Activated CD4-positive, alpha-beta T cell treated with anti-CD3 and anti-CD28 coated beads, Interleukin-2, amount 10 ng/mL, durations not matched to agents 24 days and 14 days (primary cell): ENCODE measurements around the gene NUP93. TPM values are rescaled to one million over a fixed set of nuclear protein-coding genes. Genes with fewer than 3 reads are reported as not detected.
"Not testable (repeated sequence)": the region's sequence is repeated elsewhere in the genome, so short reads cannot be mapped to it uniquely, and the experiment has no call there.

ENCODE experiments used
- DNase-seq: peaks from one replicate; pipeline ENCODE4 v3.0.0; 2022
- H3K27ac Mint-ChIP-seq: one replicate; pipeline ENCODE4 v1.8.0; 2022; ENCODE audit warnings: mild to moderate bottlenecking, mixed read lengths
- H3K27me3 Mint-ChIP-seq: one replicate; pipeline ENCODE4 v1.8.0; 2022; ENCODE audit warnings: mixed read lengths
- H3K36me3 Mint-ChIP-seq: one replicate; pipeline ENCODE4 v1.8.0; 2022; ENCODE audit warnings: low read depth, mild to moderate bottlenecking, mixed read lengths
- H3K4me1 Mint-ChIP-seq: one replicate; pipeline ENCODE4 v1.8.0; 2021; ENCODE audit warnings: mixed read lengths
- H3K4me3 Mint-ChIP-seq: one replicate; pipeline ENCODE4 v1.8.0; 2022; ENCODE audit warnings: mild to moderate bottlenecking, moderate library complexity, mixed read lengths
- H3K9me3 Mint-ChIP-seq: one replicate; pipeline ENCODE4 v1.8.0; 2021; ENCODE audit warnings: mixed read lengths
- intact Hi-C: fragments of 100-400 bp; cut with micrococcal nuclease; formaldehyde crosslinking; loops from one replicate; pipeline ENCODE4 v1.15.1; 2023
- total RNA-seq: library from RNA; stranded (reverse); gene quantifications from 2 replicates; pipeline ENCODE4 v1.2.3, GENCODE V29; 2022

The NUP93 gene
- total RNA-seq, 1 donor from 2014 or later: 168 TPM

- DNase-seq: no peak
- no peak overlapping the region for H3K4me3 Mint-ChIP-seq
- H3K9me3 Mint-ChIP-seq: no peaks in the 10 kb centered on the region
- no peaks in the 10 kb centered on the region for H3K36me3 Mint-ChIP-seq
- intact Hi-C loops: no loop called here
- no peaks in the 10 kb centered on the region for H3K27me3 Mint-ChIP-seq
- no peak overlapping the region for H3K27ac Mint-ChIP-seq
- no peaks in the 10 kb centered on the region for H3K4me1 Mint-ChIP-seq
Observed at GRCh38 chr16:56878282-56878854, 148.4 kb downstream of the NUP93 start.

- H3K27me3 Mint-ChIP-seq: no peaks in the 10 kb centered on the region
- H3K9me3 Mint-ChIP-seq: no peaks in the 10 kb centered on the region
- no peak for DNase-seq
- no peak overlapping the region for H3K27ac Mint-ChIP-seq
- no peaks in the 10 kb centered on the region for H3K4me1 Mint-ChIP-seq
- no peak overlapping the region for H3K4me3 Mint-ChIP-seq
- no peaks in the 10 kb centered on the region for H3K36me3 Mint-ChIP-seq
- intact Hi-C loops: no loop called here
Observed at GRCh38 chr16:56879276-56879675, 149.3 kb downstream of the NUP93 start.

GRCh38 chr16:56880176-56880575 lies 150.2 kb downstream of the NUP93 start:
- H3K4me3 Mint-ChIP-seq: no peak overlapping the region
- no peaks in the 10 kb centered on the region for H3K9me3 Mint-ChIP-seq
- H3K27me3 Mint-ChIP-seq: no peaks in the 10 kb centered on the region
- no peak overlapping the region for H3K27ac Mint-ChIP-seq
- no peaks in the 10 kb centered on the region for H3K4me1 Mint-ChIP-seq
- intact Hi-C loops: no loop called here
- no peak for DNase-seq
- no peaks in the 10 kb centered on the region for H3K36me3 Mint-ChIP-seq

DNA sequence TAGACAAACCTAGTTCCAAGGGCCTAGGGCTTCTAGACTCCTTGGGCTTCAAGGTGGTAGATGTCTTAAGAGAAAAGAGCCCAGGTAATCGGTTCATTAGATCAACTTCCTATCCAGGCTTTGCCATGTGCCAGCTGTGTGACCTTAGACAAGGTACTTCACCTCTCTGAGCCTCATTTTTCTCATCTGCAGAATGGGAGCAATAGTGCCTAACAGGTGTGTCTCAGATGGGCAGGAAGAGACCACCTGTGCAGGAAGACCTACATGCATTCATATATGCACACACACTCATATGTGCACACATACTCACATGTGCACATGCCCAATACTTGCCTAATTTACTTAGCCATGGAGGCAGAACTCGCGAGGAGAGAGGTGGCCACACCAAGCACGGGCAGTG lies 150.8 kb downstream of the NUP93 start:
- Mint-ChIP-seq H3K27me3 (no peaks in the 10 kb centered on the region), H3K4me3 (no peak overlapping the region), H3K27ac (no peak overlapping the region), H3K9me3 (no peaks in the 10 kb centered on the region), H3K4me1 (no peaks in the 10 kb centered on the region), H3K36me3 (no peaks in the 10 kb centered on the region)
- DNase-seq: no peak
- intact Hi-C loops: no loop called here

GRCh38 chr16:56882077-56882800 lies 152.3 kb downstream of the NUP93 start:
- DNase-seq: no peak
- Mint-ChIP-seq H3K4me3 (no peak overlapping the region), H3K27me3 (no peaks in the 10 kb centered on the region), H3K27ac (no peak overlapping the region), H3K36me3 (no peaks in the 10 kb centered on the region), H3K4me1 (no peaks in the 10 kb centered on the region), H3K9me3 (no peaks in the 10 kb centered on the region)
- intact Hi-C loops: no loop called here

GRCh38 chr16:56883586-56883985 lies 153.7 kb downstream of the NUP93 start:
- intact Hi-C loops: no loop called here
- no peak overlapping the region for H3K27ac Mint-ChIP-seq
- no peak for DNase-seq
- no peak overlapping the region for H3K4me3 Mint-ChIP-seq
- no peaks in the 10 kb centered on the region for H3K9me3 Mint-ChIP-seq
- H3K4me1 Mint-ChIP-seq: no peaks in the 10 kb centered on the region
- no peaks in the 10 kb centered on the region for H3K36me3 Mint-ChIP-seq
- no peaks in the 10 kb centered on the region for H3K27me3 Mint-ChIP-seq

GRCh38 chr16:56884026-56884582 lies 154.2 kb downstream of the NUP93 start:
- no peaks in the 10 kb centered on the region for H3K27me3 Mint-ChIP-seq
- H3K4me3 Mint-ChIP-seq: no peak overlapping the region
- no peaks in the 10 kb centered on the region for H3K4me1 Mint-ChIP-seq
- no peak overlapping the region for H3K27ac Mint-ChIP-seq
- intact Hi-C loops: no loop called here
- DNase-seq: no peak
- no peaks in the 10 kb centered on the region for H3K9me3 Mint-ChIP-seq
- H3K36me3 Mint-ChIP-seq: no peaks in the 10 kb centered on the region

- H3K27ac Mint-ChIP-seq, DNase-seq, H3K36me3 Mint-ChIP-seq, H3K4me1 Mint-ChIP-seq, H3K27me3 Mint-ChIP-seq, intact Hi-C loops, H3K4me3 Mint-ChIP-seq, H3K9me3 Mint-ChIP-seq: not testable (repeated sequence)
Observed at GRCh38 chr16:56884929-56885328, 155.0 kb downstream of the NUP93 start.

DNA sequence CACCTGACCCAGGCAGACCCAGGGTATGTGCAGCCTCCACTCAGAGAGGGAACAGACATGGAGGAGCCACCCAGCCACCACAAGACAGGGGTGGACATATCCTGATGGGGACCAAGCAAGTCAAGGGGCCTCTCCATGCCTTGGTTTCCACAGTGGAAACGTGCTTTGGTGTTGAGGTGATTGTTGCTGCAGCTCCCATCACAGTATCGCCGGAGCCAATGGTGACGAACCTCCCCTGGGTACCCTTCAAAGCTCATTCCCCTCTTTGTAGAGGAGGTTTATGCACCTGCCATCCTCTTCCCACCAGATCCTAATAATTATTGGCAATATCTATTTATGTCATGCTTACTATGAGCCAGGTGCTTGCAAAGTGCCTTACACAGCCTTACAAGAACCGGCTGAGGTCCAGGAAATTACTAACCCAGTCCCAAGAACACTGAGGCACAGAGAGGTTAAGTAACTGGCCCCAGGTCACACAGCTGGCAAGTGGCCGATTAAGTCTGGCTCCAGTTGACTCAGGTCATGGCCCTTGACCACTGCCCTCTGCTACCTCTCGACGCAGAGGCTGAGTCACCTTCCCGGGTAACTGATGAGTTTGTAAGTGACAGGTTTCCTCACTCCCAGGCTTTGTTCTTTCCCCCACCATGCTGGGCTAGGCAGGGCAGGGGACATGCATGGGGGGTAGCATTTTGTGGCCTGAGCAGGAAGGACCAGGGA lies 155.7 kb downstream of the NUP93 start:
- intact Hi-C loops: no loop called here
- Mint-ChIP-seq H3K36me3 (no peaks in the 10 kb centered on the region), H3K4me1 (no peaks in the 10 kb centered on the region), H3K27me3 (no peaks in the 10 kb centered on the region), H3K27ac (no peak overlapping the region), H3K4me3 (no peak overlapping the region), H3K9me3 (no peaks in the 10 kb centered on the region)
- DNase-seq: no peak

GRCh38 chr16:56886296-56886695 lies 156.4 kb downstream of the NUP93 start:
- no peak for DNase-seq
- H3K4me1 Mint-ChIP-seq: no peaks in the 10 kb centered on the region
- H3K9me3 Mint-ChIP-seq: no peaks in the 10 kb centered on the region
- no peaks in the 10 kb centered on the region for H3K27me3 Mint-ChIP-seq
- H3K4me3 Mint-ChIP-seq: no peak overlapping the region
- H3K27ac Mint-ChIP-seq: no peak overlapping the region
- no peaks in the 10 kb centered on the region for H3K36me3 Mint-ChIP-seq
- intact Hi-C loops: no loop called here

- no peaks in the 10 kb centered on the region for H3K9me3 Mint-ChIP-seq
- H3K4me1 Mint-ChIP-seq: no peaks in the 10 kb centered on the region
- intact Hi-C loops: no loop called here
- H3K36me3 Mint-ChIP-seq: no peaks in the 10 kb centered on the region
- no peak overlapping the region for H3K4me3 Mint-ChIP-seq
- no peak for DNase-seq
- H3K27ac Mint-ChIP-seq: no peak overlapping the region
- H3K27me3 Mint-ChIP-seq: no peaks in the 10 kb centered on the region
Observed at GRCh38 chr16:56886826-56887225, 156.9 kb downstream of the NUP93 start.

DNA sequence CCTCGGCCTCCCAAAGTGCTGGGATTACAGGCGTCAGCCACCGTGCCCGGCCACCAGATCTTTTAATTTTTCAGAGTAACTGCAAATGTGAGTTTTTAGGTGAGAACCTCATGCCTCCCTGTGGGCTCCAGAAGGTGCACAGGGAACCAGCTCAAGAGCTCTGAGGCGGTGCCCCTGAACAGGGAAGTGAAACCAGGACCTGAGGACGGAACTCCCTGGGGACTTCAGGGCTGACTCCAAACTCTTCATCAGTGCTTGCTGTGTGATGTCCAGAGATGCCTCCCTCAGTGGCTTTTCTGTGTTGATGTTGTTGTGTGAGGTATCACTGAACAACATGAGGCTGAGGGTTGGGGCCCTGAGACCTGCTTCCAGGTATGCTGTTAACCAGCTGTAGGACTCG lies 158.9 kb downstream of the NUP93 start:
- DNase-seq: no peak
- Mint-ChIP-seq H3K27ac (no peak overlapping the region), H3K4me1 (no peaks in the 10 kb centered on the region), H3K36me3 (no peaks in the 10 kb centered on the region), H3K4me3 (no peak overlapping the region), H3K9me3 (no peaks in the 10 kb centered on the region), H3K27me3 (no peaks in the 10 kb centered on the region)
- intact Hi-C loops: no loop called here

GRCh38 chr16:56889206-56889605 lies 159.3 kb downstream of the NUP93 start:
- no peaks in the 10 kb centered on the region for H3K4me1 Mint-ChIP-seq
- intact Hi-C loops: no loop called here
- H3K36me3 Mint-ChIP-seq: no peaks in the 10 kb centered on the region

GRCh38 chr16:56891685-56892084 lies 161.8 kb downstream of the NUP93 start:
- Mint-ChIP-seq H3K9me3 (no peaks in the 10 kb centered on the region), H3K27ac (no peak overlapping the region), H3K4me1 (no peaks in the 10 kb centered on the region), H3K36me3 (no peaks in the 10 kb centered on the region), H3K4me3 (no peak overlapping the region), H3K27me3 (peaks cover 2% of the 10 kb centered on the region)
- intact Hi-C loops: no loop called here
- no peak for DNase-seq

More at GRCh38 chr16:56889206-56889605, 159.3 kb downstream of the NUP93 start:
- Mint-ChIP-seq H3K27ac (no peak overlapping the region), H3K27me3 (no peaks in the 10 kb centered on the region), H3K4me3 (no peak overlapping the region), H3K9me3 (no peaks in the 10 kb centered on the region)
- no peak for DNase-seq
